Measurements from ENCODE around the gene PCSK9. TPM values are rescaled to one million over a fixed set of nuclear protein-coding genes. Genes with fewer than 3 reads are reported as not detected.

Gene PCSK9
- total and polyA plus RNA-seq, 9 of the 15 experiments (the other 6 are each of a cell fraction or from before 2014, with no cell fraction given), result 3.2 to 58.6 (median 24.7) TPM

- ATAC-seq (no peak), FAIRE-seq (no peak), DNase-seq (ENCODE audit: extremely low read depth in 1 of 4, low spot score in 3 of 4) (no peak)
- Histone ChIP-seq H4K20me1 (replicated peaks; ENCODE audit: control insufficient read depth, insufficient read depth, low read length) (no peaks in the 10 kb centered on the region; the same call in 1 of the 2 replicates), H3K4me2 (ENCODE audit: insufficient read depth, low read length) (no peak overlapping the region), H3K36me3 (ENCODE audit: control insufficient read depth, insufficient read depth, low read length) (peaks cover 94% of the 10 kb centered on the region), H3K27ac (ENCODE audit: extremely low read depth, low read depth, low read length) (no peak overlapping the region), H3K4me1 (replicated peaks in 1 of 2; ENCODE audit: control insufficient read depth in 2 of 2, insufficient read depth in 2 of 2, low read length in 2 of 2) (no peaks in the 10 kb centered on the region), H3K79me2 (ENCODE audit: control insufficient read depth, insufficient read depth, low read length) (no peaks in the 10 kb centered on the region), H2AFZ (ENCODE audit: low read depth, low read length) (no peak overlapping the region), H3K9me3 (replicated peaks; ENCODE audit: control insufficient read depth, insufficient read depth, low read depth, low read length) (no peaks in the 10 kb centered on the region), H3K9me1 (ENCODE audit: control insufficient read depth, insufficient read depth, low read length) (no peaks in the 10 kb centered on the region), H3K9ac (ENCODE audit: insufficient read depth in 1 of 2, low read depth in 2 of 2, low read length in 2 of 2) (no peak overlapping the region), H3K4me3 (no peak overlapping the region), H3K27me3 (ENCODE audit: control insufficient read depth in 2 of 2, insufficient read depth in 2 of 2, low read length in 2 of 2) (no peaks in the 10 kb centered on the region)
- ChIA-PET CTCF (ENCODE audit: low intra/inter-chr PET ratio) (interaction anchor here (0.6 kb wide), 1 partner anchor 207 kb away, joined by 5 read pairs; no protein-coding TSS in a partner anchor), POLR2A (interaction anchor here (0.9 to 3.0 kb wide), 3 partner anchors 9 to 14 kb away, joined by 3 to 12 read pairs (median 3); no protein-coding TSS in a partner anchor)
- in situ Hi-C loops (cut with MboI) (no loop called here), intact Hi-C loops (cut with micrococcal nuclease) (no loop called here)
- 81% methylated on average over 3 of the region's 3 CpGs for WGBS (ENCODE audit: insufficient coverage, low coverage, missing lambda C conversion rate)
- TF ChIP-seq CXXC5 (CRISPR knock-in tag; IDR thresholded peaks at IDR 0.05) (no peak), ATF6 (CRISPR knock-in tag; IDR thresholded peaks at IDR 0.05) (no peak), KLF1 (tag; IDR thresholded peaks at IDR 0.05) (no peak), FOXJ2 (tag; IDR thresholded peaks at IDR 0.05) (no peak), RHOXF2B (CRISPR knock-in tag; conservative IDR thresholded peaks at IDR 0.05) (no peak), ZNF561 (CRISPR knock-in tag; conservative IDR thresholded peaks at IDR 0.05) (no peak), ZNF384 (IDR thresholded peaks at IDR 0.05; ENCODE audit: low read depth, low read length) (no peak), SNRNP70 (optimal IDR thresholded peaks at IDR 0.05; ENCODE audit: low read depth, low read length) (no peak), MAFF (IDR thresholded peaks at IDR 0.05; ENCODE audit: low read length) (no peak), RBBP5 (IDR thresholded peaks at IDR 0.05; ENCODE audit: borderline replicate concordance, insufficient read depth, low read length, poor library complexity, severe bottlenecking) (no peak), STAT5A (IDR thresholded peaks at IDR 0.05; ENCODE audit: borderline replicate concordance, low read length) (no peak), ARHGAP35 (IDR thresholded peaks at IDR 0.05; ENCODE audit: partially characterized antibody) (no peak), ZZZ3 (IDR thresholded peaks at IDR 0.05) (no peak), YBX1 (IDR thresholded peaks at IDR 0.05) (no peak)
- BruUV-seq (replicated peaks), result no TSS peak
Observed at GRCh38 chr1:55073187-55073916, 34.0 kb downstream of the PCSK9 start.
